NOMO-1 (cell line): ENCODE data around the gene GBF1.
"Not testable (repeated sequence)": the region's sequence is repeated elsewhere in the genome, so short reads cannot be mapped to it uniquely, and the experiment has no call there.

Experiments
- DNase-seq, 2 experiments: peaks; one replicate each; lab custom pipeline; 2025; ENCODE audit not compliant: unreplicated experiment in 2 of 2; lab: John Stamatoyannopoulos, UW

The GBF1 gene

DNA sequence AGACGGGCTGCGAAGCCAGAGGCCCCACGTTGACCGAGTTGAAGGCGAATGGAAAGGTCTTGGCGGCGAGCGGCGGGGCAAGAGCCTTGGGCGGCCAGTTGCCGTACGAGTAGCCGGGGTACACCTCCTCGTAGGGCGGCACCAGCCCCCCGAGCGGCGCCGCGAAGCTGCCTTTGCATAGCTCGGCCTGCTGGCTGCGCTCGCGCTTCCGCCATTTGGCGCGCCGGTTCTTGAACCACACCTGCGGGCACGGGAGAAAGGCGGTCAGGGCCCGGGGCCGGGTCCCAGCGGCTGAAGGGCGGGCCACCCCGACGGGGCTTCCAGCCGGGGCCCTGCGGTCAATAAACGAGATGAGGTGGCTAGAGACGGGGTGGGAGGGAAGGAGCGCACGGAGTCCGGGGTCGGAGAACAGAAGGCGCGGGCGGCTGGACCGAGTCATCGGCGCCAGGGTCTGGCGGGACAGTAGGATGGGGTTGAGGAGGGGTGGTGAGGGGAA lies 14.4 kb upstream of the GBF1 start:
- no peak for DNase-seq

DNA sequence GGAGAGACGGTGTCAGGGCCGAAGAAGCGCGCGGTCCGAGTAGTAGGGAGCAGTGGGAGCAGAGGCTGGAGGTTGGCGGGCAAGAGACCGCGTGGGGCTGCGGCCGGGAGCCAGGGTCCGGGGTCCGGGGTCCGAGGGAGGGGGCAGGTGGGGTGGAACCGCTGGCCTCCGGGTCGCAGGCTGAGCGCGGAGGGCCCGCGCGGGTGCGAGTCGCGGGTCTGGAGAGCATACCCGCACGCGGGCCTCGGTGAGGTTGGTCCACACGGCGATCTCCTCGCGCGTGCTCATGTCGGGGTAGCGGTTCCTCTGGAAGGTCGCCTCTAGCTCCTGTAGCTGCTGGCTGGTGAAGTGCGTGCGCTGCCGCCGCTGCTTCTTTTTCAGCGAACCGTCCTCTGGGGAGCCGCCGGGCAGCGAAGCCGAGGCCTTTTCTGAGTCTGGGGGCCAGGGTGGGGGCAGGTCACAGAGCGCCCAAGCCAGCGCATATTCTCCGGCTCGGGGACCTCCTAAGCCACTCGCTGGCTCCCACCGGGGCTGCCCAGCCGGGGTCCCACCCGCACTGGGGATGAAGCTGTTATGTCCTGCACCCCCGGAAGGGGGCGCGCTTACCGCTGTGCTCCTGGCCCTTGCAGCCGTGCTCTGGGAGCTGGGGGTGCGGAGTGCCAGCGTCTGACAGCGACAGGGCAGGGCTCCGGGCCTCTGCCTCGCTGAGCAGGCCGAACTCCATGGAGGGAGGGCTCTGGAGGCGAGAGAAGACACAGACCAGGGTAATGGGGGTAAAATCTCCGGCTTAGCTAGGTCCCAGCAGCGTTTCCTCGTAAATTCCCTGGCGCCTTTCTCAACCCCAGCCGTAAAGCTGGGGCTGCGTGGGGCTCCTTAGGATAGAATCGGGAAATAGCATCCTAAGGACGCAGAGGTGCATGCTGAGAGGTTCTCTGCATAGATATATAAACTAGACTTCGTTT lies 13.7 kb upstream of the GBF1 start:
- peak; percentile 22 to 52 for DNase-seq

- no peak for DNase-seq
Observed at GRCh38 chr10:102233997-102234396, 11.3 kb upstream of the GBF1 start.

DNA sequence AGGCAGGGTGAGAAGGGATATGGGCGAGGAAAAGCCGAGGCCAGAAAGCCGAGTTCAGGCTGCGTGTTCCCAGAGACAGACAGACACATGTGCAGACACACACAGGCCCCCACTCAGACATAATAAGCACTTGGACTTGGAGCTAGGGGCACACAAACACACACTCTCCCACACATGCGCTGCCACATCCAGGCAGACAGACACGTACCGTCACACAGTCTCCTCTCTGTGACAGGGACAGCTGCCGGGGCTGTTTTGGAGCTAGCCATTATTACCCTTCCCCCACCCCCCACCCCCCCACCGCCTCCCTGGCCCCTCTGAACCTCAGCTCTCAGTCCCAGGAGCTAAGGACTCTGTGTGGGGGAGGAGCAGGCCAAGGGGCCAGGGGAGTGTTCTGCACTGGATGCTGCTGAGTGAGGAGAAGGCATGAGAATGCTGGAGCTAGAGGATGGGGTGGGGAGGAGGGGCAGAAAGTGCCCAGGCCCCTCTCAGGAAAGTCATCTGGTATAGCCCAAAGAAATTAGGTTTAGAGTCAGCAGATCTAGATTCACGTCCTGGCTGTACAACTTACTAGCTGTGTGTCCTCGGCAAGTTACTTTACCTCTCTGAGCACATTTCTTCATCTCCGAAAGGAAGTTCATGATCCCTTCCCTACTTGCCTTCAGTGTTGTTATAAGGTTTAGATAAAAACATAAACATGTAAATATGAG lies 10.3 kb upstream of the GBF1 start:
- no peak for DNase-seq

GRCh38 chr10:102235598-102235920 lies 9.8 kb upstream of the GBF1 start:
- DNase-seq, result no peak

DNA sequence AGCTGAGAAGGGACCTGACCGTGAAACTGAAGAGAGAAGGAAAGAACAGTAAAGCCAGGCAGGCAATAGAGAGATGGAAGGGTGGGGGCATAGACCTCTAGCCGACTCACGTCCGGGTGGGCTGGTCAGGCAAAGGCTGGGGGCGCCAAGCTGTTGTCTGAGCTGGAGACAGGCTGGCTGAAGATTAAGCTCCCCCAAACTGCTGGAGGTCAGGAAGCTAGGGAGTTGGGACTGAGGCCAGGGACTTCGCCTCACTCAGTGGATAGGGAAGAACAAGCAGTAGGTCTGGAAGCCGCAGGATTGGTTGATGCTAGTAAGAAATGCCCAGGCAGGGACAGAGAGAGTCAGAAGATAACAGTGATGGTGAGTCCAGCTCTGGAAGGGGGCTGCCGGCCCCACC lies 9.3 kb upstream of the GBF1 start:
- DNase-seq, result no peak

GRCh38 chr10:102237711-102238252 lies 7.5 kb upstream of the GBF1 start:
- no peak for DNase-seq

DNA sequence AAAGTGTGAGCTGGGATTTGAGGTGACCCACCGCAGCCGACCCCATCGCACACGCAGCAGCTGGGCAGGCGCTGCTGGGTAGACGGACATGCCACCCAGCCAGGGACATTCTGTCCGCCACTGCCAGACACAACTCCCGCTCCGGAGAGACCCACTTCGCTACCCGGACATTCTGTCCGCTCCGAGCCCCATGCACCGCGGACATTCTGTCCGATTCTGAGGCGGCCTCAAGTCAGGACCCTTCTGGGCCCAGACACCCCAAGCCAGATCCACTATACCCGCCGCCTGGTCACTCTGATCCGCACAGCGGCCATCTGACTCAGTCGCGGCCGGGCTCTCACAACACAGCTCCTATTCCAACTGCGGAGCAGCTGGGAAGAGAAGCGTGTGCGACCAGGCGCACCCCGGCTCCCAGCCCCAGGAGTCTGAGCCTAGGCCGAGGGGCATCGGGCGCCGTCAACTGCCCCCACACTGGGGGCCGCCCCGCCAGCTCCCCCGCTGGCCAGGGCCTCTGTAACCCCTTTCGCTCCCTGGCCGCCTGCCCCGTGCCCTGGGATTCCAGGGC lies 4.8 kb upstream of the GBF1 start:
- no peak for DNase-seq

DNA sequence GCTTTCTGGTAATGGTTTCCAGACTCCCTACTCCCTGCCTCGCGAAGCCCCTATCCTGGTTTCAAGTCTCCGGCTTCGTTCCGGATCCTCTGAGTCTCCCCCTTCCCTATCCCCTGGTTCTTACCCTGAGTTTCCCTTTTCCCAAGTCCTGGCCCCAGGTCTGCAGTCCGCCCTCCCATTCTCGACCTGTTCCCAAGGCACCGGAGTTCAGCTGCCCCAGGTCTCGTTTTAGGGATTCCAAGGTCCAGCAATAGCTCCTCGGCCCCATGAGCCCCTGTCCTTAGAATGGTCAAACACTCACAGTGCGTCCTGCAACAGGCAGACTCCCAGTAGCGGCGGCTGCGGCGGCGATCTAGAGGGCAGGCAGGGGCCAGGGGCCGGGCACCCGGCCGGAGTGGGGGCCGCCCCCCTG lies 4.3 kb upstream of the GBF1 start:
- no peak for DNase-seq

- peak; percentile 57 to 67 for DNase-seq
Observed at GRCh38 chr10:102241444-102242117, 3.8 kb upstream of the GBF1 start, which contains the start of gene PITX3. PITX3 (minus strand) TSS chr10:102241512; CDS start chr10:102232080, 9,432 bp downstream.

DNA sequence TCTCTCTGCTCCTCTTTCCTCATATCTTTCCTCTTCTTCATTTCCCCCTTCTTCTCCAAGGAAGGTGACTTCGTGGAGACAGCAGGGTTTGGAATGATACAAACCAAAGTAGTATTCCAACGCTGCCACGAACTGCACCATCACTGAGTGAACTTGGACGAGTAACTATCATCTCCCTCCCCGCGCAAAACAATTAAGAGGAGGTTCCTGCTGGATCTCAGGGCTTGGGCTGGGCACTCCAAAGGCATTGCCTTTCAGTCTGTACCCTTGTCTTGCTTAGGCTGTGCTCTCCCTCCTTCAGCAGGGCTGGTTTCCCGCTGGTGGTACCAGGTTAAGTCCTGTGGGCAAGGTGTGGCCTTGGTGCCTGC lies 3.2 kb upstream of the GBF1 start:
- no peak for DNase-seq

- no peak for DNase-seq
Observed at GRCh38 chr10:102243309-102243708, 2.0 kb upstream of the GBF1 start.

- DNase-seq, result no peak
Observed at GRCh38 chr10:102245932-102246251, 560 bp downstream of the GBF1 start.

- no peak for DNase-seq
Observed at GRCh38 chr10:102246261-102246660, 929 bp downstream of the GBF1 start.

GRCh38 chr10:102247734-102248133 lies 2.4 kb downstream of the GBF1 start:
- DNase-seq, result peak in 1 of 2 experiments; percentile 29

GRCh38 chr10:102252508-102252907 lies 7.2 kb downstream of the GBF1 start:
- DNase-seq, result not testable (repeated sequence)

DNA sequence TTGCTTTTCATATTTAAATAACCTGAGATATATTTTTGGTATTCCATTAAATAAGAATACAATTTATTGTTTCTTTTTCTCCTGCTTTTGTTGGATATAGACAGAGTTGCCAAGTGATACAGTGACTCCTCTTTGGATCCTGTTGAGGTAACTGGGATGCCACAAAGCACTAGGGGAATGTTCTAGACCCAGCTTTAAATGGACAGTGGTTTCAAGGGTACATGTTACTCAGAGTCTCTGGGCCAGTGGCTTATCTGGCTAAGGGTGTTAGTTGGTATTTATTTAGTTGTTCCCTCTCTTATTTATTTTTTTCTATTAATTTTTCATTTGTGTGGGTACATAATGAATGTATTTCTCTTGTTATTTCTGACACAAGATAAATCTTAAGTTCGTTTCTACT lies 9.1 kb downstream of the GBF1 start:
- no peak for DNase-seq

DNA sequence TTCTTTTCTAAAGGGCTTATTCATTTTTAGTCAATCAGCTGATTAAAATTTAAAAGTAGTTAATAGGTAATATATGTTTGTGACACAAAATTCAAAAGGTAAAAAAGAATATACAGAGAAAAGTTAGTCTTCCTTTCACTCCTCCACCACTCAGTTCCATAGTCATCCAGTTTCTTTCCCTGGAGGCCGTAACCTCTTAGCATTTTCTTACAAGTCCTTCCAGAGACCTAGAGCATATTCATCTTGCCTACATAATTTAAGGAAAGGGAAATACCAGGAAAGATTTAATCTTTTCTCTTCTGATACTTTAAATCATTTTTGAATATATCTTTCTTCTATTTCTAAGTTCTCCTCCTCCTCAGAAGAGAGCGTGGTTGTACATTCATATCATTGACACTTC lies 10.1 kb downstream of the GBF1 start:
- DNase-seq, result no peak

DNA sequence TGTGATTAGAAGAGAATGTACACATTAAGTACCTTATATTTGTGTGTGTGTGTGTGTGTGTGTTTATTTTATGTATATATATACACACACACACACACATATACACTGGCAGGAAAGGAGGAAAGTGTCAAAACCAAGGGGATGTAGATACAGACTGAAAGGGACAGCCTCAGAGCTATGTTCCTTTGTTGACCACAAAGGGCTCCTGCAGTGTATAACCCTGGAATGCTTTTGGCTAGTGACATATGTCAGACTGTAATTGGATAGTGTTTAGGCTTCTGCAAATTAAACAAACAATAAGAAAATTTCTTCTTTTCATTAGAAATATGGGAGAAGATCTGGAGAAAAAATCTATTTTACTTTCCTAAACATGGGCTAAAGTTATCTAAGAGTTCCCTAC lies 15.9 kb downstream of the GBF1 start:
- DNase-seq, result no peak

- no peak for DNase-seq
Observed at GRCh38 chr10:102261842-102262241, 16.5 kb downstream of the GBF1 start.
